Measurements from ENCODE around the gene AGBL4. TPM values are rescaled to one million over a fixed set of nuclear protein-coding genes. Genes with fewer than 3 reads are reported as not detected.

AGBL4 gene
- polyA plus RNA-seq, 3 donors = 0.05 TPM; not detected in 2

- Histone ChIP-seq H3K27ac (ENCODE audit: low read depth in 1 of 2, low read length in 2 of 2) (no peak overlapping the region), H3K79me2 (ENCODE audit: insufficient read depth, low read length) (no peaks in the 10 kb centered on the region), H3K27me3 (ENCODE audit: control insufficient read depth in 2 of 2, insufficient read depth in 2 of 2, low read length in 2 of 2) (no peaks in the 10 kb centered on the region), H3K9me3 (replicated peaks in 1 of 2; ENCODE audit: control insufficient read depth in 1 of 2, insufficient read depth in 1 of 2, low read length in 2 of 2) (no peaks in the 10 kb centered on the region), H4K20me1 (ENCODE audit: insufficient read depth, low read length) (no peaks in the 10 kb centered on the region), H3K4me3 (replicated peaks in 1 of 3; ENCODE audit: low read depth in 2 of 3, low read length in 3 of 3) (no peak overlapping the region), H3K4me2 (replicated peaks; ENCODE audit: extremely low read depth, low read length, poor library complexity, severe bottlenecking) (no peak overlapping the region), H3K4me1 (ENCODE audit: control insufficient read depth in 1 of 2, insufficient read depth in 2 of 2, low read length in 2 of 2) (peaks cover 0 to under 1% of the 10 kb centered on the region in 2 donors), H3K36me3 (replicated peaks in 1 of 2; ENCODE audit: control insufficient read depth in 1 of 2, insufficient read depth in 2 of 2, low read length in 2 of 2) (no peaks in the 10 kb centered on the region), H3K9ac (ENCODE audit: insufficient read depth, low read length, poor library complexity, severe bottlenecking) (no peak overlapping the region), H2AFZ (ENCODE audit: insufficient read depth, low read depth, low read length, poor library complexity, severe bottlenecking) (no peak overlapping the region)
- Mint-ChIP-seq H3K27ac (no peak overlapping the region), H3K9me3 (peaks cover 0 to 3% (median 0%) of the 10 kb centered on the region in 7 donors), H3K4me3 (no peak overlapping the region), H3K27me3 (ENCODE audit: low read depth in 3 of 3) (peaks cover 0 to 4% (median 0%) of the 10 kb centered on the region in 3 donors), H3K36me3 (no peaks in the 10 kb centered on the region), H3K4me1 (peaks cover 12% of the 10 kb centered on the region)
- intact Hi-C loops (cut with micrococcal nuclease) = no loop called here
- no peak for TF ChIP-seq CTCF (IDR thresholded peaks at IDR 0.05)
- DNase-seq = no peak
- WGBS (ENCODE audit: insufficient coverage) = no CpG with 5 or more reads among the region's 1 CpG
These were observed 1177.3 kb downstream of the AGBL4 start for GRCh38 chr1:48846441-48846840.

DNA sequence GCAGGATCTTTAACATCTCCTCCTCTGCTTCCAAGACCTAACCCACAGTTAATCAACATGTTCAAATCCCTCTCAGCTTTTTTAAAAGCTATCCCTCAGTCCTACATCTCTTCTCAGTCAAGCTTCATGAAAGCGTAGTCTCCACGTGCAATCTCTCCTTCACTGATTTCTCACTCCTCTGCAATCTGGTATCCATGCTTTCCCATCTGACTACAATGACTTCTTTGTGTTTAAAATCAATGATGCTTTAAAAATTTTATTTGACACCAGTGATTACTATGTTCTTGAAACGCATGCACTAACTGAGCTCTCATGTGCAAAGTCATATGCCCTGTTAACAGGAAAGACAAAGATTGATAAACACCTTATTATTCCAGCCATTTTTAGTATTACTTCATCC lies 1179.6 kb downstream of the AGBL4 start:
- no peaks in the 10 kb centered on the region for H3K79me2 ChIP-seq (ENCODE audit: insufficient read depth, low read length)
- intact Hi-C loops (cut with micrococcal nuclease) = no loop called here

More for the DNA sequence above, 1179.6 kb downstream of the AGBL4 start:
- no peak for TF ChIP-seq CTCF (IDR thresholded peaks at IDR 0.05)
- no peak overlapping the region for H3K4me2 ChIP-seq (replicated peaks; ENCODE audit: extremely low read depth, low read length, poor library complexity, severe bottlenecking)
- no peaks in the 10 kb centered on the region for H3K36me3 ChIP-seq (replicated peaks in 1 of 2; ENCODE audit: control insufficient read depth in 1 of 2, insufficient read depth in 2 of 2, low read length in 2 of 2)
- H3K4me3 ChIP-seq (replicated peaks in 1 of 3; ENCODE audit: low read depth in 2 of 3, low read length in 3 of 3) = no peak overlapping the region
- no peaks in the 10 kb centered on the region for H4K20me1 ChIP-seq (ENCODE audit: insufficient read depth, low read length)
- WGBS (ENCODE audit: insufficient coverage) = no CpG with 5 or more reads among the region's 3 CpGs
- peaks cover 0 to 6% (median 0%) of the 10 kb centered on the region in 3 donors for H3K27me3 Mint-ChIP-seq (ENCODE audit: low read depth in 3 of 3)
- no peaks in the 10 kb centered on the region for H3K9me3 ChIP-seq (replicated peaks in 1 of 2; ENCODE audit: control insufficient read depth in 1 of 2, insufficient read depth in 1 of 2, low read length in 2 of 2)
- no peak overlapping the region for H3K4me3 Mint-ChIP-seq
- H3K27ac Mint-ChIP-seq = no peak overlapping the region
- DNase-seq = no peak
- no peaks in the 10 kb centered on the region for H3K4me1 ChIP-seq (ENCODE audit: control insufficient read depth in 1 of 2, insufficient read depth in 2 of 2, low read length in 2 of 2)
- H3K36me3 Mint-ChIP-seq = no peaks in the 10 kb centered on the region
- no peak overlapping the region for H3K27ac ChIP-seq (ENCODE audit: low read depth in 1 of 2, low read length in 2 of 2)
- no peak overlapping the region for H2AFZ ChIP-seq (ENCODE audit: insufficient read depth, low read depth, low read length, poor library complexity, severe bottlenecking)
- no peaks in the 10 kb centered on the region for H3K9me3 Mint-ChIP-seq
- no peak overlapping the region for H3K9ac ChIP-seq (ENCODE audit: insufficient read depth, low read length, poor library complexity, severe bottlenecking)
- H3K27me3 ChIP-seq (ENCODE audit: control insufficient read depth in 2 of 2, insufficient read depth in 2 of 2, low read length in 2 of 2) = no peaks in the 10 kb centered on the region
- H3K4me1 Mint-ChIP-seq = peaks cover 6% of the 10 kb centered on the region
